Neural progenitor cell (in vitro differentiated cells): ENCODE data around the gene ZNF423.

Experiments used
- CTCF ChIP-seq: fragments of 200-600 bp; sonication (generic); IDR thresholded peaks from 2 replicates; pipeline ENCODE4 v1.5.1; 2017; ENCODE audit warnings: antibody characterized with exemption, mild to moderate bottlenecking
- EZH2 ChIP-seq: fragments of 200-600 bp; sonication (generic); IDR thresholded peaks from 2 replicates; pipeline ENCODE4 v1.6.1; 2017; ENCODE audit warnings: antibody characterized with exemption, mild to moderate bottlenecking, moderate library complexity
- EZH2phosphoT487 ChIP-seq: fragments of 200-600 bp; sonication (generic); IDR thresholded peaks from 2 replicates; pipeline ENCODE4 v1.6.1; 2017; ENCODE audit warnings: antibody characterized with exemption

GRCh38 chr16:49587511-49587910, 268.4 kb downstream of the ZNF423 start:
- no peak for TF ChIP-seq CTCF
- TF ChIP-seq EZH2phosphoT487, result no peak
- no peak for TF ChIP-seq EZH2
